ENCODE data around the gene PRIMPOL.

PRIMPOL gene

DNA sequence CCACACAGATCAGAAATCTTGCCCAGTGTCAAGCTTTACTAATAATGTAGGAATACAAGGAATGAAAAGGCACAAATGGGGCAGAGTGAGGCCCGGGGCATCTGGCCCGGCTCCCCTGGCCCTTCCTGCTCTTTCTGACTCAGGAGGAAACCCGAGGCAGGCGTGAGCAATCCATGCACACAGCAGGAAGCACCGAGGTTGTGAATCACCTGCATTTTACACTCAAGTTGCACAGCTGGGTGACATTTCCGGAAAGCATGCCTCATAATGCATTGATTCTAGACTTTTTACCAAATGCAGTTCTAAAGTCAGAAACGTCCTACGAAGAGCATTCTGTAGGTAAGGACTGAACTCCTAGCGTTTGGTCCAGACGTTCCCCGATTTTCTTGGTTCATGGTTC, 38.9 kb downstream of the PRIMPOL start:
- Histone ChIP-seq H3K27me3 (ENCODE audit: control insufficient read depth, low read length) (no peaks in the 10 kb centered on the region), H3F3A (ENCODE audit: control insufficient read depth, insufficient read depth) (peaks cover 13% of the 10 kb centered on the region; the same call in 1 of the 2 replicates), H3K4me3 (ENCODE audit: low read length) (no peak overlapping the region), H3K9me3 (ENCODE audit: control insufficient read depth, insufficient read depth, low read length) (no peaks in the 10 kb centered on the region), H3K79me2 (ENCODE audit: control insufficient read depth, low read length) (no peaks in the 10 kb centered on the region), H3K36me3 (ENCODE audit: control insufficient read depth, low read length) (peaks cover 14% of the 10 kb centered on the region), H3K9me2 (replicated peaks; ENCODE audit: control insufficient read depth, low read length) (no peaks in the 10 kb centered on the region), H3K27ac (ENCODE audit: low read depth, low read length) (no peak overlapping the region), H3K4me1 (ENCODE audit: control insufficient read depth, low read length) (no peaks in the 10 kb centered on the region), H4K20me1 (ENCODE audit: control insufficient read depth, insufficient read depth, low read depth, low read length) (no peaks in the 10 kb centered on the region), H3K4me2 (ENCODE audit: low read length) (no peak overlapping the region)
- no peak for TF ChIP-seq EZH2phosphoT487 (IDR thresholded peaks at IDR 0.05; ENCODE audit: borderline replicate concordance, low read length)
- TF ChIP-seq, protein P1, sequence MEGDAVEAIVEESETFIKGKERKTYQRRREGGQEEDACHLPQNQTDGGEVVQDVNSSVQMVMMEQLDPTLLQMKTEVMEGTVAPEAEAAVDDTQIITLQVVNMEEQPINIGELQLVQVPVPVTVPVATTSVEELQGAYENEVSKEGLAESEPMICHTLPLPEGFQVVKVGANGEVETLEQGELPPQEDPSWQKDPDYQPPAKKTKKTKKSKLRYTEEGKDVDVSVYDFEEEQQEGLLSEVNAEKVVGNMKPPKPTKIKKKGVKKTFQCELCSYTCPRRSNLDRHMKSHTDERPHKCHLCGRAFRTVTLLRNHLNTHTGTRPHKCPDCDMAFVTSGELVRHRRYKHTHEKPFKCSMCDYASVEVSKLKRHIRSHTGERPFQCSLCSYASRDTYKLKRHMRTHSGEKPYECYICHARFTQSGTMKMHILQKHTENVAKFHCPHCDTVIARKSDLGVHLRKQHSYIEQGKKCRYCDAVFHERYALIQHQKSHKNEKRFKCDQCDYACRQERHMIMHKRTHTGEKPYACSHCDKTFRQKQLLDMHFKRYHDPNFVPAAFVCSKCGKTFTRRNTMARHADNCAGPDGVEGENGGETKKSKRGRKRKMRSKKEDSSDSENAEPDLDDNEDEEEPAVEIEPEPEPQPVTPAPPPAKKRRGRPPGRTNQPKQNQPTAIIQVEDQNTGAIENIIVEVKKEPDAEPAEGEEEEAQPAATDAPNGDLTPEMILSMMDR (IDR thresholded peaks at IDR 0.05; ENCODE audit: low read depth, low read length, poor library complexity, severe bottlenecking), result no peak

DNA sequence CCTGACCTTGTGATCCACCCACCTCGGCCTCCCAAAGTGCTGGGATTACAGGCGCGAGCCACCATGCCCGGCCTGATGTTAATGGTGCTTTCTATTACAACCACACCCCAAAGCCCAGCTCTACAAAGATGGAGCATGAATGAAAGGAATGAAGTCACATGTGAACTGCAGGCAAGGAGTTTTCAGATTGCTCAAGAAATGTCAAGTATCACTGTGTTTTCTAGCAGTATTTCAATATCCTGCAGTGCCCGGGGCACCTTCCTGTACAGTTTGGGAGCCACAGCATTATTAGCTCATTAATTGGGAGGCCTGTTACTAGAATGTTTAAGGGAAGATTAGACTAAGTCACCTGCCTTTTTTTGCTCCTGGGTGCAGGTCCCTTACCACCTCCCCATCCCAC, 40.1 kb downstream of the PRIMPOL start:
- Histone ChIP-seq H3K4me2 (ENCODE audit: low read length) (no peak overlapping the region), H3K9me3 (ENCODE audit: control insufficient read depth, insufficient read depth, low read length) (no peaks in the 10 kb centered on the region), H3K27me3 (ENCODE audit: control insufficient read depth, low read length) (no peaks in the 10 kb centered on the region), H3K36me3 (ENCODE audit: control insufficient read depth, low read length) (peaks cover 26% of the 10 kb centered on the region), H3F3A (ENCODE audit: control insufficient read depth, insufficient read depth) (peaks cover 17% of the 10 kb centered on the region; the same call in 1 of the 2 replicates), H3K4me3 (ENCODE audit: low read length) (no peak overlapping the region), H3K4me1 (ENCODE audit: control insufficient read depth, low read length) (no peaks in the 10 kb centered on the region), H3K9me2 (replicated peaks; ENCODE audit: control insufficient read depth, low read length) (no peaks in the 10 kb centered on the region), H4K20me1 (ENCODE audit: control insufficient read depth, insufficient read depth, low read depth, low read length) (no peaks in the 10 kb centered on the region), H3K79me2 (ENCODE audit: control insufficient read depth, low read length) (no peaks in the 10 kb centered on the region), H3K27ac (ENCODE audit: low read depth, low read length) (no peak overlapping the region)
- no peak for TF ChIP-seq EZH2phosphoT487 (IDR thresholded peaks at IDR 0.05; ENCODE audit: borderline replicate concordance, low read length)
- TF ChIP-seq, protein P1 (IDR thresholded peaks at IDR 0.05; ENCODE audit: low read depth, low read length, poor library complexity, severe bottlenecking), result no peak

GRCh38 chr4:184693056-184693455, 43.5 kb downstream of the PRIMPOL start:
- no peaks in the 10 kb centered on the region for H3K79me2 ChIP-seq (ENCODE audit: control insufficient read depth, low read length)
- no peaks in the 10 kb centered on the region for H3K4me1 ChIP-seq (ENCODE audit: control insufficient read depth, low read length)
- no peak overlapping the region for H3K4me3 ChIP-seq (ENCODE audit: low read length)
- H3K9me2 ChIP-seq (replicated peaks; ENCODE audit: control insufficient read depth, low read length), result no peaks in the 10 kb centered on the region
- H3K27ac ChIP-seq (ENCODE audit: low read depth, low read length), result no peak overlapping the region
- peaks cover 58% of the 10 kb centered on the region for H3K36me3 ChIP-seq (ENCODE audit: control insufficient read depth, low read length)
- H3K4me2 ChIP-seq (ENCODE audit: low read length), result no peak overlapping the region
- H3K27me3 ChIP-seq (ENCODE audit: control insufficient read depth, low read length), result no peaks in the 10 kb centered on the region
- H3F3A ChIP-seq (ENCODE audit: control insufficient read depth, insufficient read depth), result peaks cover 26% of the 10 kb centered on the region; the same call in 1 of the 2 replicates
- H4K20me1 ChIP-seq (ENCODE audit: control insufficient read depth, insufficient read depth, low read depth, low read length), result no peaks in the 10 kb centered on the region
- TF ChIP-seq EZH2phosphoT487 (IDR thresholded peaks at IDR 0.05; ENCODE audit: borderline replicate concordance, low read length), result no peak
- TF ChIP-seq, protein P1 (IDR thresholded peaks at IDR 0.05; ENCODE audit: low read depth, low read length, poor library complexity, severe bottlenecking), result no peak
- no peaks in the 10 kb centered on the region for H3K9me3 ChIP-seq (ENCODE audit: control insufficient read depth, insufficient read depth, low read length)

Measured in DOHH2 (cell line).